NCI-H345 (cell line): ENCODE data around the gene AFAP1L2.

Source experiments
- DNase-seq: peaks from one replicate; lab custom pipeline; 2025; lab: John Stamatoyannopoulos, UW

AFAP1L2 gene

GRCh38 chr10:114408968-114409444 is 4.7 kb upstream of the AFAP1L2 start:
- DNase-seq, result no peak

- DNase-seq, result peak; percentile 67
Measured at GRCh38 chr10:114408112-114408967, 4.0 kb upstream of the AFAP1L2 start.

GRCh38 chr10:114406455-114406854 is 2.2 kb upstream of the AFAP1L2 start:
- DNase-seq, result no peak

- no peak for DNase-seq
Measured at GRCh38 chr10:114405011-114405350, 679 bp upstream of the AFAP1L2 start.

- no peak for DNase-seq
Measured at GRCh38 chr10:114403541-114404161, 651 bp downstream of the AFAP1L2 start.

- no peak for DNase-seq
Measured at GRCh38 chr10:114402871-114403540, 1.3 kb downstream of the AFAP1L2 start.

- no peak for DNase-seq
Measured at GRCh38 chr10:114402233-114402632, 2.1 kb downstream of the AFAP1L2 start.

GRCh38 chr10:114401195-114401791 is 3.0 kb downstream of the AFAP1L2 start:
- no peak for DNase-seq

- DNase-seq, result no peak
Measured at GRCh38 chr10:114400091-114400490, 4.2 kb downstream of the AFAP1L2 start.

GRCh38 chr10:114399576-114399975 is 4.7 kb downstream of the AFAP1L2 start:
- no peak for DNase-seq

- no peak for DNase-seq
Measured at GRCh38 chr10:114398587-114399331, 5.5 kb downstream of the AFAP1L2 start.

GRCh38 chr10:114397651-114398145 is 6.6 kb downstream of the AFAP1L2 start:
- DNase-seq, result no peak

- DNase-seq, result no peak
Measured at GRCh38 chr10:114396464-114396863, 7.8 kb downstream of the AFAP1L2 start.

GRCh38 chr10:114395366-114396022 is 8.8 kb downstream of the AFAP1L2 start:
- DNase-seq, result no peak

- DNase-seq, result no peak
Measured at GRCh38 chr10:114394531-114394930, 9.8 kb downstream of the AFAP1L2 start.

GRCh38 chr10:114393886-114394285 is 10.4 kb downstream of the AFAP1L2 start:
- no peak for DNase-seq

GRCh38 chr10:114393482-114393881 is 10.8 kb downstream of the AFAP1L2 start:
- DNase-seq, result no peak

GRCh38 chr10:114392112-114392835 is 12.0 kb downstream of the AFAP1L2 start:
- no peak for DNase-seq

GRCh38 chr10:114391599-114391998 is 12.7 kb downstream of the AFAP1L2 start:
- no peak for DNase-seq

GRCh38 chr10:114389426-114389825 is 14.9 kb downstream of the AFAP1L2 start:
- no peak for DNase-seq
